ENCODE data around the gene COMMD6. TPM values are rescaled to one million over a fixed set of nuclear protein-coding genes. Genes with fewer than 3 reads are reported as not detected.

The COMMD6 gene
- total and polyA plus RNA-seq, 2 donors (not counting 1 experiment from before 2014, with no cell fraction given) = 89.7 to 125 TPM

- H4K20me1 ChIP-seq (ENCODE audit: control insufficient read depth, extremely low read depth, insufficient read depth, low read length) = no peaks in the 10 kb centered on the region
- no peak for DNase-seq (ENCODE audit: low read depth in 2 of 2)
- TF ChIP-seq EZH2 (IDR thresholded peaks at IDR 0.05; ENCODE audit: low read length, missing control alignments) = no peak
- TF ChIP-seq, protein P1, sequence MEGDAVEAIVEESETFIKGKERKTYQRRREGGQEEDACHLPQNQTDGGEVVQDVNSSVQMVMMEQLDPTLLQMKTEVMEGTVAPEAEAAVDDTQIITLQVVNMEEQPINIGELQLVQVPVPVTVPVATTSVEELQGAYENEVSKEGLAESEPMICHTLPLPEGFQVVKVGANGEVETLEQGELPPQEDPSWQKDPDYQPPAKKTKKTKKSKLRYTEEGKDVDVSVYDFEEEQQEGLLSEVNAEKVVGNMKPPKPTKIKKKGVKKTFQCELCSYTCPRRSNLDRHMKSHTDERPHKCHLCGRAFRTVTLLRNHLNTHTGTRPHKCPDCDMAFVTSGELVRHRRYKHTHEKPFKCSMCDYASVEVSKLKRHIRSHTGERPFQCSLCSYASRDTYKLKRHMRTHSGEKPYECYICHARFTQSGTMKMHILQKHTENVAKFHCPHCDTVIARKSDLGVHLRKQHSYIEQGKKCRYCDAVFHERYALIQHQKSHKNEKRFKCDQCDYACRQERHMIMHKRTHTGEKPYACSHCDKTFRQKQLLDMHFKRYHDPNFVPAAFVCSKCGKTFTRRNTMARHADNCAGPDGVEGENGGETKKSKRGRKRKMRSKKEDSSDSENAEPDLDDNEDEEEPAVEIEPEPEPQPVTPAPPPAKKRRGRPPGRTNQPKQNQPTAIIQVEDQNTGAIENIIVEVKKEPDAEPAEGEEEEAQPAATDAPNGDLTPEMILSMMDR (conservative IDR thresholded peaks at IDR 0.05 in 1 of 2, IDR thresholded peaks at IDR 0.05 in 1 of 2; ENCODE audit: low read depth in 1 of 2, low read length in 2 of 2) = no peak
These were observed 19.1 kb downstream of the COMMD6 start for GRCh38 chr13:75518439-75519088.

DNA sequence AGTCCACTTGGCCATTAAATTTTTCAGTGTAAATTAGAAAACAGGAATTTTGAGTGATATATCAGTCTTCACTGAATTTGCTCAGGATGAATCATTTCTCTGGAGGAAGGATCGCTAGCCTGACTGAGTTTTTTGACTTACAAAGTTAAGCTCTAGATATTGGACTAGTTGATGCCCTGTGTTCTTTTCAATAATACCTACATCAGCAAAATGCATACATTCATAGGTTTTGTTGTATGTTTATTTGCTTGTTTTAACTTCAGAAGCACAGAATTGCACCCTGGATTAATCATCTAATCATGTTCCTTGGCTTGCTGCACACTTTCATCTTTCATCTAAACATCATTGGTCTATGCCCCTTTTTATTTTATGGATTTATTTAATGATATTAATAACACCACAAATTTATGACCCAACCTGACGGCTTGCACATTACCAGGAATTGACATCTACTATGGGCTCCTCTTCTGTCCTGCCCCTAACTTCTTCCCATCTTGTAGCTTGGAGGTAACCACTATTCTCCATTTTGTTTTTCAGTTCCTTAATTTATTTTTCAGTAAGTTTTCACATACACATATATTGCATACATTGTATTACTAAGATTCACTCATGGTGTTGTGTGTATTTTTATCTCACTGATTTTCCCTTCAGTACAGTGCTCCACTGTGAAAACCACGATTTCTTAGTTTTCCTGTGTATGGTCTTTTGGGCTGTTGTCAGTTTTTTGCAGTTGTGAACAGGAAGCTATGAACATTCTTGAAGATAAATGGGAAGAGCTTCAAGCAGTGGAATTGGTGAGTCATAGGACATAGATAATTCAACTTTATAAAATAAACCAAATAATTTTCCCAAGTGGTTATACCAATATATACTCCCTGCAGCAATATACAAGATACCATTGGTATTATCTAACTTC, 23.3 kb downstream of the COMMD6 start:
- H3K79me2 ChIP-seq (ENCODE audit: control insufficient read depth, insufficient read depth, low read length) = no peaks in the 10 kb centered on the region
- no peak overlapping the region for H3K27ac ChIP-seq (ENCODE audit: insufficient read depth, low read length)
- no peak overlapping the region for H3K4me3 ChIP-seq (replicated peaks in 1 of 4; ENCODE audit: control extremely low read depth in 1 of 4, insufficient read depth in 1 of 4, low read depth in 3 of 4, low read length in 4 of 4)
- H4K20me1 ChIP-seq (ENCODE audit: control insufficient read depth, extremely low read depth, insufficient read depth, low read length) = no peaks in the 10 kb centered on the region
- H3K36me3 ChIP-seq (ENCODE audit: control insufficient read depth, insufficient read depth, low read length) = no peaks in the 10 kb centered on the region
- TF ChIP-seq, protein P1 (conservative IDR thresholded peaks at IDR 0.05 in 1 of 2, IDR thresholded peaks at IDR 0.05 in 1 of 2; ENCODE audit: low read depth in 1 of 2, low read length in 2 of 2) = no peak
- TF ChIP-seq EZH2 (IDR thresholded peaks at IDR 0.05; ENCODE audit: low read length, missing control alignments) = no peak
- H3K9ac ChIP-seq (ENCODE audit: insufficient read depth, low read length) = no peak overlapping the region
- H2AFZ ChIP-seq (ENCODE audit: low read length) = no peak overlapping the region
- H3K9me3 ChIP-seq (ENCODE audit: control insufficient read depth, insufficient read depth, low read depth, low read length) = no peaks in the 10 kb centered on the region
- DNase-seq (ENCODE audit: low read depth in 2 of 2) = peak; percentile 9 to 42
- no peaks in the 10 kb centered on the region for H3K27me3 ChIP-seq (ENCODE audit: control insufficient read depth, insufficient read depth, low read length)
- no peaks in the 10 kb centered on the region for H3K4me1 ChIP-seq (ENCODE audit: control insufficient read depth, extremely low read depth, insufficient read depth, low read length)
- no peak overlapping the region for H3K4me2 ChIP-seq (ENCODE audit: extremely low read depth, insufficient read depth, low read length)

More at GRCh38 chr13:75518439-75519088, 19.1 kb downstream of the COMMD6 start:
- Histone ChIP-seq H3K79me2 (ENCODE audit: control insufficient read depth, insufficient read depth, low read length) (no peaks in the 10 kb centered on the region), H3K27me3 (ENCODE audit: control insufficient read depth, insufficient read depth, low read length) (no peaks in the 10 kb centered on the region), H3K9ac (ENCODE audit: insufficient read depth, low read length) (no peak overlapping the region), H3K9me3 (ENCODE audit: control insufficient read depth, insufficient read depth, low read depth, low read length) (no peaks in the 10 kb centered on the region), H3K36me3 (ENCODE audit: control insufficient read depth, insufficient read depth, low read length) (no peaks in the 10 kb centered on the region), H3K4me2 (ENCODE audit: extremely low read depth, insufficient read depth, low read length) (no peak overlapping the region), H3K4me1 (ENCODE audit: control insufficient read depth, extremely low read depth, insufficient read depth, low read length) (no peaks in the 10 kb centered on the region), H2AFZ (ENCODE audit: low read length) (no peak overlapping the region), H3K4me3 (replicated peaks in 1 of 4; ENCODE audit: control extremely low read depth in 1 of 4, insufficient read depth in 1 of 4, low read depth in 3 of 4, low read length in 4 of 4) (no peak overlapping the region), H3K27ac (ENCODE audit: insufficient read depth, low read length) (no peak overlapping the region)

DNA sequence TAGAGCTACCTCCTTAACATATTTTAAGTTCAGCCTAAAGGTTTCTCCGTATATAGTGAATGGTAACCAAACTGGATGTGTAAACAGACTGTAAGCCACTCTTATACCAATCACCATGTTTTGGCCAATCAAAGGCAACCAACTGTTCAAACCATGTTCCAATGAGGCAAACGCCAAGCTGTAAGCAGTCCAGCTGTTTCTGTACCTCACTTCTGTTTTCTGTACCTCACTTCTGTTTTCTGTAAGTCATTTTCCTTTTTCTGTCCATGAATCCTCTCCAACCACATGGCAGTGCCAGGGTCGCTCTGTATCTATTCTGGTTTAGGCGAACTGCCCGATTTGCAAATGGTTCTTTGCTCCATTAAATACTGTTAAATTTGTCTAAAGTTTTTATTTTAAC, 24.4 kb downstream of the COMMD6 start:
- no peaks in the 10 kb centered on the region for H3K79me2 ChIP-seq (ENCODE audit: control insufficient read depth, insufficient read depth, low read length)
- DNase-seq (ENCODE audit: low read depth in 2 of 2) = no peak
- no peaks in the 10 kb centered on the region for H3K4me1 ChIP-seq (ENCODE audit: control insufficient read depth, extremely low read depth, insufficient read depth, low read length)
- no peak overlapping the region for H3K4me3 ChIP-seq (replicated peaks in 1 of 4; ENCODE audit: control extremely low read depth in 1 of 4, insufficient read depth in 1 of 4, low read depth in 3 of 4, low read length in 4 of 4)
- H3K9ac ChIP-seq (ENCODE audit: insufficient read depth, low read length) = no peak overlapping the region
- H3K4me2 ChIP-seq (ENCODE audit: extremely low read depth, insufficient read depth, low read length) = no peak overlapping the region
- H2AFZ ChIP-seq (ENCODE audit: low read length) = no peak overlapping the region
- no peak overlapping the region for H3K27ac ChIP-seq (ENCODE audit: insufficient read depth, low read length)
- H3K27me3 ChIP-seq (ENCODE audit: control insufficient read depth, insufficient read depth, low read length) = no peaks in the 10 kb centered on the region
- H3K9me3 ChIP-seq (ENCODE audit: control insufficient read depth, insufficient read depth, low read depth, low read length) = no peaks in the 10 kb centered on the region
- no peaks in the 10 kb centered on the region for H4K20me1 ChIP-seq (ENCODE audit: control insufficient read depth, extremely low read depth, insufficient read depth, low read length)
- H3K36me3 ChIP-seq (ENCODE audit: control insufficient read depth, insufficient read depth, low read length) = no peaks in the 10 kb centered on the region
- TF ChIP-seq, protein P1 (conservative IDR thresholded peaks at IDR 0.05 in 1 of 2, IDR thresholded peaks at IDR 0.05 in 1 of 2; ENCODE audit: low read depth in 1 of 2, low read length in 2 of 2) = no peak
- no peak for TF ChIP-seq EZH2 (IDR thresholded peaks at IDR 0.05; ENCODE audit: low read length, missing control alignments)
